ENCODE measurements around the gene C5AR1.
"Not testable (repeated sequence)": the region's sequence is repeated elsewhere in the genome, so short reads cannot be mapped to it uniquely, and the experiment has no call there.

C5AR1 gene

DNA sequence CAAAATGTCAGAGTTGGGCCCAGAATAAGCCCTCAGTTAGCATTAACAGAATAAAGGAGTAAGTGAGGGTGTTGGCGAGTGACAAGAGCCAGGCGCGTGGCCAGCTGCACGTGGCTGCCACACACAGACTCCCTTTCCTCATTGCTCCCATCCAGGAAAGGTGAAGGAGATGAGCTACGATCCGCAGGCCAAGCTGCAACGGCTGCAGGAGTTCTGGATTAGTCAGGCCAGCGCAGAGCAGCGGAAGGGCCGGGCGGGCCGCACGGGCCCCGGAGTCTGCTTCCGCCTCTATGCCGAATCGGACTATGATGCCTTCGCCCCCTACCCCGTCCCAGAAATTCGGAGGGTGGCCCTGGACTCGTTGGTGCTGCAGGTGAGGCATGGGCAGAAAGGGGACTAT is 52.7 kb downstream of the C5AR1 start:
- DNase-seq (ENCODE audit: low read depth in 2 of 2, low spot score in 1 of 2): no peak

DNA sequence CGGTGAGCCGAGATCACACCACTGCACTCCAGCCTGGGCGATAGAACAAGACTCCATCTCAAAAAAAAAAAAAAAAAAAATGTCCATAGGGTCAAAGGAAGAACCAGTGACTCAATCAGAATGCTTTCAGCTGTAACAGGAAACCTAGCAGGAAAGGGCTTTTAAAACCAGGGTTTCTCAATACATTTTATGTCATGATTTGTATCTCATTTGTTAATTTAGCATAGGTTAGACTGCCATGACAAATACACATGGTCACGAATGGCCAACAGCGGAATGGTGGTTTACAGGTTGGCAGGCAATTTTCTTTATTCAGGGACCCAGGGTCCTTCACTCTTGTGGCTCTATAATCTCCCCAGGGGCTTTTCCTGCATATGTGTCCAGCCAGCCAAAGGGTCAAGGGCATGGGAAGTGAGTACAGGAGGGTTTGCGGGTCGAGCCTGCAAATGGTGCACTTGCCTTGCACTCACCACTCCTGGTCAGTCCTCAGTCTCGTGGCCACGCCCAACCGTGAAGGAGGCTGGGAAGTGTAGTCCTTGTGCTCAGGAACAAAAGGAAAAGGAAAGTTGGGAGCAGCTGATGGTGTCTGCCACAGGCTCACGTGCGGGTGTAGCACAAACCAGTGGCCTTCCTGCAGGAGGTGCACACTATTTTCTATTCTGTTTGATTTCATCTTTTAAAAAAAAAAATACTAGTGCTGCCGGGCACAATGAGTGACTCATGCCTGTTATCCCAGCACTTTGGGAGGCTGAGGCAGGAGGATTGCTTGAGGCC is 54.3 kb downstream of the C5AR1 start:
- no peak for DNase-seq (ENCODE audit: low read depth in 2 of 2, low spot score in 1 of 2)

- DNase-seq (ENCODE audit: low read depth in 2 of 2, low spot score in 1 of 2): not testable (repeated sequence)
Observed at GRCh38 chr19:47365455-47365854, 55.8 kb downstream of the C5AR1 start.

GRCh38 chr19:47370045-47370611 is 60.5 kb downstream of the C5AR1 start:
- DNase-seq (ENCODE audit: low read depth in 2 of 2, low spot score in 1 of 2): no peak

GRCh38 chr19:47371261-47371660 is 61.6 kb downstream of the C5AR1 start:
- no peak for DNase-seq (ENCODE audit: low read depth in 2 of 2, low spot score in 1 of 2)
